ENCODE measurements around the gene SULT2A1.

DNA sequence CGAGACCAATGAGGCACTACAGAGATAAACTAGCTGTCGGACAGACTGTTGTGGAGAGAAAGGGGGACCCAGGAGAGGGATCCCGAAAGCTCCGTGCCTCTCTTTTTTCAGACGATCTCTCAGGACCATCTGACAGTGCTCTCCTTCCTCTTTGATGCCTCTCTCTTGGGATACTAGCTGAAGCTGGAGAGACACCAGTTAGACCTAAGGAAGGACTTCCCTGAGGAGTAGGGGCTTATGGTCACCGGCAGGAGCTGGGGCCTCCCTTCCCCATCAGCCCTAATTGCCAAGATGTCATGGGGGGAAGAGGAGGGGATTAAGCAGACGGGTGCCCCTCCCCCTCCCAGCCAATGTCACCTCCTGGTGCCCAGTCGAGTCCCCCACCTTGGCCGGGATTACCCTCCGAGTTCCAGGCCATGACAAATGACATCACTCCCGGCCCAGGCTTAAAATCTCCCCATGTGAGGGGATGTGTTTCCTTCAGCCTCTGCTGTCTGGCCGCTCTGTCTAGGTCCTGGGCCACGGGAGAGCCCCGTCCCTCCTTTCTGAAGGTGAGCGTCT is 64.6 kb downstream of the SULT2A1 start, which contains the start of gene CRX:
- TF ChIP-seq, protein P1, sequence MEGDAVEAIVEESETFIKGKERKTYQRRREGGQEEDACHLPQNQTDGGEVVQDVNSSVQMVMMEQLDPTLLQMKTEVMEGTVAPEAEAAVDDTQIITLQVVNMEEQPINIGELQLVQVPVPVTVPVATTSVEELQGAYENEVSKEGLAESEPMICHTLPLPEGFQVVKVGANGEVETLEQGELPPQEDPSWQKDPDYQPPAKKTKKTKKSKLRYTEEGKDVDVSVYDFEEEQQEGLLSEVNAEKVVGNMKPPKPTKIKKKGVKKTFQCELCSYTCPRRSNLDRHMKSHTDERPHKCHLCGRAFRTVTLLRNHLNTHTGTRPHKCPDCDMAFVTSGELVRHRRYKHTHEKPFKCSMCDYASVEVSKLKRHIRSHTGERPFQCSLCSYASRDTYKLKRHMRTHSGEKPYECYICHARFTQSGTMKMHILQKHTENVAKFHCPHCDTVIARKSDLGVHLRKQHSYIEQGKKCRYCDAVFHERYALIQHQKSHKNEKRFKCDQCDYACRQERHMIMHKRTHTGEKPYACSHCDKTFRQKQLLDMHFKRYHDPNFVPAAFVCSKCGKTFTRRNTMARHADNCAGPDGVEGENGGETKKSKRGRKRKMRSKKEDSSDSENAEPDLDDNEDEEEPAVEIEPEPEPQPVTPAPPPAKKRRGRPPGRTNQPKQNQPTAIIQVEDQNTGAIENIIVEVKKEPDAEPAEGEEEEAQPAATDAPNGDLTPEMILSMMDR (IDR thresholded peaks at IDR 0.05) = no peak
- no peak for TF ChIP-seq ZFX (IDR thresholded peaks at IDR 0.05; ENCODE audit: borderline replicate concordance)

All from 22Rv1 (cell line).